ENCODE data around the gene OCA2.

Gene OCA2

GRCh38 chr15:27867861-27868260, 231.3 kb downstream of the OCA2 start:
- TF ChIP-seq POLR2AphosphoS5 (IDR thresholded peaks at IDR 0.05; ENCODE audit: low read depth) (no peak), SPI1 (IDR thresholded peaks at IDR 0.05; ENCODE audit: borderline replicate concordance, low read depth) (no peak), GABPA (IDR thresholded peaks at IDR 0.05; ENCODE audit: low read depth) (no peak)
- TF ChIP-seq, protein P1, sequence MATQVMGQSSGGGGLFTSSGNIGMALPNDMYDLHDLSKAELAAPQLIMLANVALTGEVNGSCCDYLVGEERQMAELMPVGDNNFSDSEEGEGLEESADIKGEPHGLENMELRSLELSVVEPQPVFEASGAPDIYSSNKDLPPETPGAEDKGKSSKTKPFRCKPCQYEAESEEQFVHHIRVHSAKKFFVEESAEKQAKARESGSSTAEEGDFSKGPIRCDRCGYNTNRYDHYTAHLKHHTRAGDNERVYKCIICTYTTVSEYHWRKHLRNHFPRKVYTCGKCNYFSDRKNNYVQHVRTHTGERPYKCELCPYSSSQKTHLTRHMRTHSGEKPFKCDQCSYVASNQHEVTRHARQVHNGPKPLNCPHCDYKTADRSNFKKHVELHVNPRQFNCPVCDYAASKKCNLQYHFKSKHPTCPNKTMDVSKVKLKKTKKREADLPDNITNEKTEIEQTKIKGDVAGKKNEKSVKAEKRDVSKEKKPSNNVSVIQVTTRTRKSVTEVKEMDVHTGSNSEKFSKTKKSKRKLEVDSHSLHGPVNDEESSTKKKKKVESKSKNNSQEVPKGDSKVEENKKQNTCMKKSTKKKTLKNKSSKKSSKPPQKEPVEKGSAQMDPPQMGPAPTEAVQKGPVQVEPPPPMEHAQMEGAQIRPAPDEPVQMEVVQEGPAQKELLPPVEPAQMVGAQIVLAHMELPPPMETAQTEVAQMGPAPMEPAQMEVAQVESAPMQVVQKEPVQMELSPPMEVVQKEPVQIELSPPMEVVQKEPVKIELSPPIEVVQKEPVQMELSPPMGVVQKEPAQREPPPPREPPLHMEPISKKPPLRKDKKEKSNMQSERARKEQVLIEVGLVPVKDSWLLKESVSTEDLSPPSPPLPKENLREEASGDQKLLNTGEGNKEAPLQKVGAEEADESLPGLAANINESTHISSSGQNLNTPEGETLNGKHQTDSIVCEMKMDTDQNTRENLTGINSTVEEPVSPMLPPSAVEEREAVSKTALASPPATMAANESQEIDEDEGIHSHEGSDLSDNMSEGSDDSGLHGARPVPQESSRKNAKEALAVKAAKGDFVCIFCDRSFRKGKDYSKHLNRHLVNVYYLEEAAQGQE (IDR thresholded peaks at IDR 0.05; ENCODE audit: insufficient replicate concordance, low read depth) = no peak
- TF ChIP-seq, protein P2, sequence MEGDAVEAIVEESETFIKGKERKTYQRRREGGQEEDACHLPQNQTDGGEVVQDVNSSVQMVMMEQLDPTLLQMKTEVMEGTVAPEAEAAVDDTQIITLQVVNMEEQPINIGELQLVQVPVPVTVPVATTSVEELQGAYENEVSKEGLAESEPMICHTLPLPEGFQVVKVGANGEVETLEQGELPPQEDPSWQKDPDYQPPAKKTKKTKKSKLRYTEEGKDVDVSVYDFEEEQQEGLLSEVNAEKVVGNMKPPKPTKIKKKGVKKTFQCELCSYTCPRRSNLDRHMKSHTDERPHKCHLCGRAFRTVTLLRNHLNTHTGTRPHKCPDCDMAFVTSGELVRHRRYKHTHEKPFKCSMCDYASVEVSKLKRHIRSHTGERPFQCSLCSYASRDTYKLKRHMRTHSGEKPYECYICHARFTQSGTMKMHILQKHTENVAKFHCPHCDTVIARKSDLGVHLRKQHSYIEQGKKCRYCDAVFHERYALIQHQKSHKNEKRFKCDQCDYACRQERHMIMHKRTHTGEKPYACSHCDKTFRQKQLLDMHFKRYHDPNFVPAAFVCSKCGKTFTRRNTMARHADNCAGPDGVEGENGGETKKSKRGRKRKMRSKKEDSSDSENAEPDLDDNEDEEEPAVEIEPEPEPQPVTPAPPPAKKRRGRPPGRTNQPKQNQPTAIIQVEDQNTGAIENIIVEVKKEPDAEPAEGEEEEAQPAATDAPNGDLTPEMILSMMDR (IDR thresholded peaks at IDR 0.05; ENCODE audit: insufficient read depth, low read length) = no peak
- Histone ChIP-seq H3K27ac (replicated peaks) (no peak overlapping the region), H3K4me3 (replicated peaks; ENCODE audit: insufficient read depth, low read length) (no peak overlapping the region), H3K27me3 (ENCODE audit: insufficient read depth, poor library complexity, severe bottlenecking) (no peaks in the 10 kb centered on the region)
- no peak for DNase-seq (ENCODE audit: low read depth in 1 of 2, low spot score in 1 of 2)

- TF ChIP-seq, protein P1 (IDR thresholded peaks at IDR 0.05; ENCODE audit: insufficient replicate concordance, low read depth) = no peak
- TF ChIP-seq, protein P2 (IDR thresholded peaks at IDR 0.05; ENCODE audit: insufficient read depth, low read length) = no peak
- TF ChIP-seq GABPA (IDR thresholded peaks at IDR 0.05; ENCODE audit: low read depth) = no peak
- TF ChIP-seq POLR2AphosphoS5 (IDR thresholded peaks at IDR 0.05; ENCODE audit: low read depth) = no peak
- TF ChIP-seq SPI1 (IDR thresholded peaks at IDR 0.05; ENCODE audit: borderline replicate concordance, low read depth) = no peak
- Histone ChIP-seq H3K4me3 (replicated peaks; ENCODE audit: insufficient read depth, low read length) (no peak overlapping the region), H3K27ac (replicated peaks) (no peak overlapping the region), H3K27me3 (ENCODE audit: insufficient read depth, poor library complexity, severe bottlenecking) (no peaks in the 10 kb centered on the region)
- DNase-seq (ENCODE audit: low read depth in 1 of 2, low spot score in 1 of 2) = no peak
These were observed 232.5 kb downstream of the OCA2 start for GRCh38 chr15:27866505-27867165.

DNA sequence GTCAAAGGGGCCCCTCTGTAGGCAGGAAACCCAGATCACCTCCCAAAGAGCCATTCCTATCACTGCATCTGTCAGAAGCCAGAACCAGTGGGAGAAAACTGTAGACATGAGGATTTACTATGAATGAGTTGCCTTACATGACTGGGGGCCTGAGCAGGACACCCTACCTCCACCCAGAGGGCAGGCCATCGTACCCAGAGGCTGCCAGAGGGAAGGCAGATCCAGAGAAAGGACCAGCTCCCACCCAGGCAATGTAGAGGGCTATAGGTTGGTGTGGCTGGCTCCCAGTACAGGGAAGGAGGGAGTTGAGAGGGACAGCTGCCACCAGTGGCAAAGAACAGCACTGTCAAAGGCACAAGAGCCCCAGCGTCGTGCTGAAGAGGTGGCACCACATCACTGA, 233.2 kb downstream of the OCA2 start:
- Histone ChIP-seq H3K27me3 (ENCODE audit: insufficient read depth, poor library complexity, severe bottlenecking) (no peaks in the 10 kb centered on the region), H3K27ac (replicated peaks) (no peak overlapping the region), H3K4me3 (replicated peaks; ENCODE audit: insufficient read depth, low read length) (no peak overlapping the region)
- DNase-seq (ENCODE audit: low read depth in 1 of 2, low spot score in 1 of 2) = no peak
- TF ChIP-seq, protein P2 (IDR thresholded peaks at IDR 0.05; ENCODE audit: insufficient read depth, low read length) = no peak
- no peak for TF ChIP-seq POLR2AphosphoS5 (IDR thresholded peaks at IDR 0.05; ENCODE audit: low read depth)
- no peak for TF ChIP-seq GABPA (IDR thresholded peaks at IDR 0.05; ENCODE audit: low read depth)
- TF ChIP-seq SPI1 (IDR thresholded peaks at IDR 0.05; ENCODE audit: borderline replicate concordance, low read depth) = no peak
- TF ChIP-seq, protein P1 (IDR thresholded peaks at IDR 0.05; ENCODE audit: insufficient replicate concordance, low read depth) = no peak

All from HL-60 (cell line).